B cell (primary cell): ENCODE data around the gene INO80C. TPM values are rescaled to one million over a fixed set of nuclear protein-coding genes. Genes with fewer than 3 reads are reported as not detected.

Source experiments
- ATAC-seq: fragments of 200-7000 bp; cut with Tn5 transposase; one replicate; pipeline ENCODE4 v1.10.0; 2021; ENCODE audit warnings: low read depth, mild to moderate bottlenecking, moderate number of reproducible peaks, moderate library complexity
- CTCF ChIA-PET: fragments of 350-600 bp; sonication (Branson Sonifier 250); formaldehyde crosslinking; loops from one replicate; lab custom pipeline; 2021; ENCODE audit warnings: antibody characterized with exemption, inconsistent platforms; lab: Charles Lee
- POLR2A ChIA-PET: fragments of 350-600 bp; sonication (Branson Sonifier 250); formaldehyde crosslinking; loops from one replicate; lab custom pipeline; 2021; ENCODE audit warnings: antibody characterized with exemption; lab: Charles Lee
- DNase-seq: peaks from one replicate; pipeline ENCODE4 v3.0.0; 2013
- H2AFZ ChIP-seq: 2 replicates; pipeline ENCODE4 v1.6.1; 2012; ENCODE audit warnings: mild to moderate bottlenecking, low read depth, low read length; ENCODE audit not compliant: insufficient read depth, poor library complexity, severe bottlenecking
- H3K27ac ChIP-seq, 2 donors: 1 replicate in 1 of 2; 2 replicates in 1 of 2; pipeline ENCODE4 v1.5.1; 2012 to 2013; ENCODE audit warnings: low read length in 2 of 2, mild to moderate bottlenecking in 2 of 2, moderate library complexity in 1 of 2
- H3K27me3 ChIP-seq, 4 experiments: fragments of 200-600 bp in 1 of 4; sonication (generic) in 1 of 4; replicated peaks in 1 of 4; 1 replicate in 2 of 4; 2 replicates in 2 of 4; pipeline versions ENCODE4 v1.6.1 to v1.7.0; 2013 to 2016; ENCODE audit warnings: low read length in 3 of 4, mild to moderate bottlenecking in 2 of 4, mixed read lengths in 1 of 4, moderate library complexity in 1 of 4; ENCODE audit not compliant: insufficient read depth in 4 of 4, control insufficient read depth in 3 of 4; ENCODE audit errors: control extremely low read depth in 1 of 4
- H3K36me3 ChIP-seq, 2 experiments: replicated peaks in 1 of 2; 1 replicate in 1 of 2; 2 replicates in 1 of 2; pipeline versions ENCODE4 v1.6.1 to v1.7.1; 2013; ENCODE audit warnings: low read length in 1 of 2; ENCODE audit not compliant: insufficient read depth in 2 of 2, control insufficient read depth in 1 of 2; ENCODE audit errors: control extremely low read depth in 1 of 2, extremely low read depth in 1 of 2
- H3K4me1 ChIP-seq, 2 donors: fragments of 200-600 bp in 1 of 2; sonication (generic) in 1 of 2; 1 replicate in 1 of 2; 2 replicates in 1 of 2; pipeline versions ENCODE4 v1.5.1 to v1.6.1; 2013 to 2017; ENCODE audit warnings: low read length in 2 of 2; ENCODE audit not compliant: control insufficient read depth in 2 of 2, insufficient read depth in 2 of 2
- H3K4me2 ChIP-seq: replicated peaks from 2 replicates; pipeline ENCODE3; 2012; ENCODE audit warnings: mild to moderate bottlenecking, low read depth, low read length; ENCODE audit not compliant: poor library complexity, severe bottlenecking
- H3K4me3 ChIP-seq, 5 experiments: fragments of 200-600 bp in 1 of 5; sonication (generic) in 1 of 5; 1 replicate in 3 of 5; 2 replicates in 2 of 5; pipeline versions ENCODE4 v1.5.1 to v1.7.0; 2011 to 2016; ENCODE audit warnings: low read length in 4 of 5, mild to moderate bottlenecking in 4 of 5, low read depth in 2 of 5, control low read depth in 1 of 5, moderate library complexity in 1 of 5; ENCODE audit not compliant: insufficient read depth in 1 of 5; ENCODE audit errors: control extremely low read depth in 1 of 5, extremely low read depth in 1 of 5
- H3K79me2 ChIP-seq: fragments of 200-600 bp; sonication (generic); one replicate; pipeline ENCODE4 v1.6.0; 2016; ENCODE audit warnings: low read length; ENCODE audit not compliant: control insufficient read depth, insufficient read depth
- H3K9ac ChIP-seq: fragments of 200-600 bp; sonication (generic); 2 replicates; pipeline ENCODE4 v1.6.1; 2017; ENCODE audit warnings: mild to moderate bottlenecking, low read length, moderate library complexity
- H3K9me3 ChIP-seq, 3 donors: one replicate each; pipeline versions ENCODE4 v1.6.1 to v1.7.1; 2013; ENCODE audit warnings: low read length in 2 of 3; ENCODE audit not compliant: control insufficient read depth in 2 of 3, insufficient read depth in 1 of 3; ENCODE audit errors: control extremely low read depth in 1 of 3
- H4K20me1 ChIP-seq: 2 replicates; pipeline ENCODE4 v1.6.0; 2012; ENCODE audit warnings: mild to moderate bottlenecking, low read length; ENCODE audit not compliant: insufficient read depth, control insufficient read depth, poor library complexity, severe bottlenecking
- H3K27ac Mint-ChIP-seq: one replicate; pipeline ENCODE4 v1.8.0; 2021; ENCODE audit warnings: mixed read lengths
- H3K27me3 Mint-ChIP-seq: one replicate; pipeline ENCODE4 v1.8.0; 2021; ENCODE audit warnings: mixed read lengths
- H3K4me1 Mint-ChIP-seq: one replicate; pipeline ENCODE4 v1.8.0; 2021; ENCODE audit warnings: mixed read lengths
- H3K4me3 Mint-ChIP-seq: one replicate; pipeline ENCODE4 v1.8.0; 2021; ENCODE audit warnings: mixed read lengths
- H3K9me3 Mint-ChIP-seq: one replicate; pipeline ENCODE4 v1.8.0; 2022; ENCODE audit warnings: mixed read lengths; ENCODE audit not compliant: insufficient read depth
- EZH2 ChIP-seq: IDR thresholded peaks from 2 replicates; pipeline ENCODE4 v1.6.1; 2012; ENCODE audit warnings: borderline replicate concordance, low read depth, mild to moderate bottlenecking, moderate library complexity, low read length; ENCODE audit not compliant: insufficient read depth, poor library complexity, severe bottlenecking
- WGBS: methylation state at CpG from one replicate; pipeline ENCODE4 v1.1.5; 2013; ENCODE audit warnings: missing lambda C conversion rate; ENCODE audit not compliant: insufficient coverage; 5-methylcytosine and 5-hydroxymethylcytosine counted together
- intact Hi-C: fragments of 100-400 bp; cut with micrococcal nuclease; formaldehyde crosslinking; loops from one replicate; pipeline ENCODE4 v1.10.0; 2022
- polyA plus RNA-seq: library from polyadenylated mRNA; depleted of rRNA; stranded (reverse); fragments of >200 nt; gene quantifications from 2 replicates; pipeline ENCODE4 v1.2.3, GENCODE V29; 2012
- total RNA-seq, 2 donors: library from RNA; stranded (reverse); fragments of 120-200 nt in 1 of 2; gene quantifications; 1 replicate in 1 of 2; 2 replicates in 1 of 2; pipeline versions ENCODE4 v1.2.3 to v1.2.4, GENCODE V29; 2013 to 2022
- TF ChIP-seq, protein P1 (sequence below): fragments of 200-600 bp; IDR thresholded peaks from one replicate; pipeline ENCODE4 v1.8.0; 2022; ENCODE audit warnings: antibody characterized with exemption, mild to moderate bottlenecking

INO80C gene
- total and polyA plus RNA-seq, 2 donors (not counting 1 experiment from before 2014, with no cell fraction given), result 18.2 to 37.9 TPM

DNA sequence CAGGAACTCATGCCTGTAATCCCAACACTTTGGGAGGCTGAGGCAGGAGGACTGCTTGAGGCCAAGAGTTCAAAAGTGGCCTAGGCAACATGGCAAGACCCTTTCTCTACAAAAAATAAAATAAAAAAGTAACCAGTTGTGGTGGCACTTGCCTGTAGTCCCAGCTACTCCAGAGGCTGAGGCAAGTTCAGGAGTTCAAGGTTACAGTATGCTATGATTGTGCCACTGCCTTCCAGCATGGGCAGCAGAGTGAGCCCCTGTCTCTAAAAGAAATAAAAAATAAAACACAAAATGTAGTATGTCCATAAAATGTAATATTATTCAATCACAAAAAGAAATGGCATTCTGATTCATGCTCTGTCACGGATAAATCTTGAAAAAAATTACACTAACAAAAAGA, 11.9 kb downstream of the INO80C start:
- WGBS, result no CpG with 5 or more reads among the region's 1 CpG
- CTCF ChIA-PET, result interaction anchor here (0.7 kb wide), 1 partner anchor 67 kb away, joined by 4 read pairs; no protein-coding TSS in a partner anchor
- Mint-ChIP-seq H3K4me3 (no peak overlapping the region), H3K27ac (no peak overlapping the region), H3K27me3 (no peaks in the 10 kb centered on the region), H3K9me3 (no peaks in the 10 kb centered on the region), H3K4me1 (peaks cover 11% of the 10 kb centered on the region)
- no peaks in the 10 kb centered on the region for H3K4me1 ChIP-seq
- no peaks in the 10 kb centered on the region for H3K36me3 ChIP-seq
- POLR2A ChIA-PET, result no interaction called here
- no peaks in the 10 kb centered on the region for H3K9me3 ChIP-seq
- no peak overlapping the region for H3K4me2 ChIP-seq
- no peaks in the 10 kb centered on the region for H4K20me1 ChIP-seq
- H3K27ac ChIP-seq, result no peak overlapping the region
- no peak for ATAC-seq
- no peaks in the 10 kb centered on the region for H3K27me3 ChIP-seq
- H2AFZ ChIP-seq, result no peak overlapping the region
- no peak overlapping the region for H3K4me3 ChIP-seq
- H3K79me2 ChIP-seq, result peaks cover 28% of the 10 kb centered on the region
- H3K9ac ChIP-seq, result no peak overlapping the region
- intact Hi-C loops, result no loop called here
- TF ChIP-seq EZH2, result no peak
- TF ChIP-seq, protein P1, sequence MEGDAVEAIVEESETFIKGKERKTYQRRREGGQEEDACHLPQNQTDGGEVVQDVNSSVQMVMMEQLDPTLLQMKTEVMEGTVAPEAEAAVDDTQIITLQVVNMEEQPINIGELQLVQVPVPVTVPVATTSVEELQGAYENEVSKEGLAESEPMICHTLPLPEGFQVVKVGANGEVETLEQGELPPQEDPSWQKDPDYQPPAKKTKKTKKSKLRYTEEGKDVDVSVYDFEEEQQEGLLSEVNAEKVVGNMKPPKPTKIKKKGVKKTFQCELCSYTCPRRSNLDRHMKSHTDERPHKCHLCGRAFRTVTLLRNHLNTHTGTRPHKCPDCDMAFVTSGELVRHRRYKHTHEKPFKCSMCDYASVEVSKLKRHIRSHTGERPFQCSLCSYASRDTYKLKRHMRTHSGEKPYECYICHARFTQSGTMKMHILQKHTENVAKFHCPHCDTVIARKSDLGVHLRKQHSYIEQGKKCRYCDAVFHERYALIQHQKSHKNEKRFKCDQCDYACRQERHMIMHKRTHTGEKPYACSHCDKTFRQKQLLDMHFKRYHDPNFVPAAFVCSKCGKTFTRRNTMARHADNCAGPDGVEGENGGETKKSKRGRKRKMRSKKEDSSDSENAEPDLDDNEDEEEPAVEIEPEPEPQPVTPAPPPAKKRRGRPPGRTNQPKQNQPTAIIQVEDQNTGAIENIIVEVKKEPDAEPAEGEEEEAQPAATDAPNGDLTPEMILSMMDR, result no peak
- no peak for DNase-seq

- no peak for ATAC-seq
- no peak for DNase-seq
- Histone ChIP-seq H2AFZ (no peak overlapping the region), H3K4me3 (no peak overlapping the region), H3K4me2 (no peak overlapping the region), H3K36me3 (no peaks in the 10 kb centered on the region), H3K27ac (no peak overlapping the region), H3K4me1 (peaks cover 7 to 8% of the 10 kb centered on the region in 2 donors), H4K20me1 (no peaks in the 10 kb centered on the region), H3K9ac (no peak overlapping the region), H3K9me3 (no peaks in the 10 kb centered on the region), H3K27me3 (no peaks in the 10 kb centered on the region), H3K79me2 (peaks cover 14% of the 10 kb centered on the region)
- no peaks in the 10 kb centered on the region for H3K27me3 Mint-ChIP-seq
- H3K27ac Mint-ChIP-seq, result no peak overlapping the region
- no peak for TF ChIP-seq EZH2
- TF ChIP-seq, protein P1, result no peak
- no peaks in the 10 kb centered on the region for H3K9me3 Mint-ChIP-seq
- CTCF ChIA-PET, result no interaction called here
- H3K4me1 Mint-ChIP-seq, result peaks cover 15% of the 10 kb centered on the region
- intact Hi-C loops, result no loop called here
- POLR2A ChIA-PET, result no interaction called here
- H3K4me3 Mint-ChIP-seq, result no peak overlapping the region
These were observed 13.7 kb downstream of the INO80C start for GRCh38 chr18:35484034-35484433.
